Measurements from ENCODE around the gene SHISA3.

Gene SHISA3

DNA sequence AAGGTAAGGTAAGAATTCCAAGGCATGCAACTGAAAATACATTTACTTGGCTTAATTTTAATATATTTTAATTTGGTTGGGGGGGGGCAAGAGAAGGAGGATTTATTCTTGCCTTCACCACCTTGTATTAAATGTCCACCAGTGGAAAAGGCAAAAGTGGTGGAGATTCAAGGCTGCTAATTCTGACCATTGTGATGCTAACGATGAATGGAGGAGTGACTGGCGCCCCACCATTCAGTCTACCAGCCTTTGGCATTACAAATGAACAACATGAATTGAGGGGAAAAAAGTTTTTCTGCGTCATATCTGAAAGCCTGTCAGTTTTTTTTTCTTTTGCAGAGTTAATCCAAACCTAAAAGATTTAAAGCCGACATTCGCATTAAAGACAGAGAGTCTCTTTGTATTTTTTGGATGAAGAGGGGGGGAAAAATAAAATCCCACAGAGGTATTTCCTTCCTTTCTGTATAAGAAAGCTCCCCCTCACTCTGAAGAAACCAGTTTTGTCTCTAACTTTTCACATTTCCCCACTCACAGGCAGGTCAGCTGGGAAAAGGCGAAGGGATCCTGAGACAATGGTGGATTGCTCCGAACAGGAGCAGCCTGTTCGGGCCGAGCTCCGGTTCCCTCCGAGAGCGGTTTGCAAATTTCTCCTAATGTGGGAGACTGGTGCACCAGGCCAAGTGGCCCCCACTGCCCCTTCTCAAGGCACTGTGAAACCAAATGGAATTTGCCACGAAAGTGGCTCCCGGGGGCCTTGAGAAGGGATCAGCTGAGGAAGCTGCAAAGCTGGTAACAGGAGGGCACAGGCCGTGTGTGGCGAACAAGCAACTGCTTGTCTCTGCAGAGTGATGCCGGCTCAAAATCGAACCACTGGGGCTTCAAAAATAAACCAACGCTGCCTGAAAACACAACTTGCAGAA, 28.1 kb downstream of the SHISA3 start:
- Histone ChIP-seq H3K9me3 (replicated peaks; ENCODE audit: insufficient read depth, low read length) (no peaks in the 10 kb centered on the region), H2AFZ (ENCODE audit: low read length) (no peak overlapping the region), H3K9ac (ENCODE audit: low read length) (no peak overlapping the region), H3K4me3 (ENCODE audit: low read length) (no peak overlapping the region), H3K4me1 (ENCODE audit: low read length) (no peaks in the 10 kb centered on the region), H3K4me2 (ENCODE audit: low read depth, low read length) (no peak overlapping the region), H3K36me3 (replicated peaks; ENCODE audit: insufficient read depth, low read length) (no peaks in the 10 kb centered on the region), H3F3A (ENCODE audit: insufficient read depth, low read length) (no peaks in the 10 kb centered on the region), H3K9me2 (replicated peaks; ENCODE audit: insufficient read depth, low read length) (no peaks in the 10 kb centered on the region), H4K20me1 (ENCODE audit: insufficient read depth, low read length) (no peaks in the 10 kb centered on the region), H3K27me3 (replicated peaks; ENCODE audit: insufficient read depth, low read length) (no peaks in the 10 kb centered on the region), H3K79me2 (ENCODE audit: low read length) (no peaks in the 10 kb centered on the region), H3K27ac (ENCODE audit: low read length) (no peak overlapping the region)
- no peak for DNase-seq
- TF ChIP-seq EZH2phosphoT487 (IDR thresholded peaks at IDR 0.05; ENCODE audit: low read length) (no peak), EZH2 (optimal IDR thresholded peaks at IDR 0.05; ENCODE audit: low read depth, low read length) (no peak)
- TF ChIP-seq, protein P1, sequence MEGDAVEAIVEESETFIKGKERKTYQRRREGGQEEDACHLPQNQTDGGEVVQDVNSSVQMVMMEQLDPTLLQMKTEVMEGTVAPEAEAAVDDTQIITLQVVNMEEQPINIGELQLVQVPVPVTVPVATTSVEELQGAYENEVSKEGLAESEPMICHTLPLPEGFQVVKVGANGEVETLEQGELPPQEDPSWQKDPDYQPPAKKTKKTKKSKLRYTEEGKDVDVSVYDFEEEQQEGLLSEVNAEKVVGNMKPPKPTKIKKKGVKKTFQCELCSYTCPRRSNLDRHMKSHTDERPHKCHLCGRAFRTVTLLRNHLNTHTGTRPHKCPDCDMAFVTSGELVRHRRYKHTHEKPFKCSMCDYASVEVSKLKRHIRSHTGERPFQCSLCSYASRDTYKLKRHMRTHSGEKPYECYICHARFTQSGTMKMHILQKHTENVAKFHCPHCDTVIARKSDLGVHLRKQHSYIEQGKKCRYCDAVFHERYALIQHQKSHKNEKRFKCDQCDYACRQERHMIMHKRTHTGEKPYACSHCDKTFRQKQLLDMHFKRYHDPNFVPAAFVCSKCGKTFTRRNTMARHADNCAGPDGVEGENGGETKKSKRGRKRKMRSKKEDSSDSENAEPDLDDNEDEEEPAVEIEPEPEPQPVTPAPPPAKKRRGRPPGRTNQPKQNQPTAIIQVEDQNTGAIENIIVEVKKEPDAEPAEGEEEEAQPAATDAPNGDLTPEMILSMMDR (IDR thresholded peaks at IDR 0.05; ENCODE audit: low read length) = no peak

DNA sequence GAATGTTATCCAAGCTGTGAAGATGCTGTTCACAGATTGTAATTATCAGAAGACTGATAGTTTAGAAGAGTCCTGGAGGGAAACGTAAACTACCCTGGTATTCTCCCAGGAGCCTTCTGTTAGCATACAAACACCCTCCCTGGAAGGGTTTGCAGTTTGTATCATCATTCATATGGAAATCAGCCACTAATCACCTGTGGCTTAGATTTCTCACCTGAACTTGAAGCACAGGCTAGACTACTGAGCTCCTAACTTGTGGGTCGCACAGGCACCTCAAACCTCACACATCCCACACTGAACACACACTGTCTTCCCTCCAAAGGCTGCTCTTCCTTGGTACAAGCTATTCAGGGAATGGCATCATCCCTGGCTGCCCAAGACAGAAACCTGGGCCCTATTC, 30.7 kb downstream of the SHISA3 start:
- H3K27me3 ChIP-seq (replicated peaks; ENCODE audit: insufficient read depth, low read length) = no peaks in the 10 kb centered on the region
- no peak overlapping the region for H3K27ac ChIP-seq (ENCODE audit: low read length)
- no peak overlapping the region for H2AFZ ChIP-seq (ENCODE audit: low read length)
- no peaks in the 10 kb centered on the region for H3K9me3 ChIP-seq (replicated peaks; ENCODE audit: insufficient read depth, low read length)
- TF ChIP-seq, protein P1 (IDR thresholded peaks at IDR 0.05; ENCODE audit: low read length) = no peak
- TF ChIP-seq EZH2phosphoT487 (IDR thresholded peaks at IDR 0.05; ENCODE audit: low read length) (no peak), EZH2 (optimal IDR thresholded peaks at IDR 0.05; ENCODE audit: low read depth, low read length) (no peak)
- no peaks in the 10 kb centered on the region for H4K20me1 ChIP-seq (ENCODE audit: insufficient read depth, low read length)
- H3K4me3 ChIP-seq (ENCODE audit: low read length) = no peak overlapping the region
- no peaks in the 10 kb centered on the region for H3K9me2 ChIP-seq (replicated peaks; ENCODE audit: insufficient read depth, low read length)
- H3K36me3 ChIP-seq (replicated peaks; ENCODE audit: insufficient read depth, low read length) = no peaks in the 10 kb centered on the region
- no peaks in the 10 kb centered on the region for H3K4me1 ChIP-seq (ENCODE audit: low read length)
- no peak for DNase-seq
- no peaks in the 10 kb centered on the region for H3F3A ChIP-seq (ENCODE audit: insufficient read depth, low read length)
- no peak overlapping the region for H3K9ac ChIP-seq (ENCODE audit: low read length)
- H3K79me2 ChIP-seq (ENCODE audit: low read length) = no peaks in the 10 kb centered on the region
- no peak overlapping the region for H3K4me2 ChIP-seq (ENCODE audit: low read depth, low read length)

DNA sequence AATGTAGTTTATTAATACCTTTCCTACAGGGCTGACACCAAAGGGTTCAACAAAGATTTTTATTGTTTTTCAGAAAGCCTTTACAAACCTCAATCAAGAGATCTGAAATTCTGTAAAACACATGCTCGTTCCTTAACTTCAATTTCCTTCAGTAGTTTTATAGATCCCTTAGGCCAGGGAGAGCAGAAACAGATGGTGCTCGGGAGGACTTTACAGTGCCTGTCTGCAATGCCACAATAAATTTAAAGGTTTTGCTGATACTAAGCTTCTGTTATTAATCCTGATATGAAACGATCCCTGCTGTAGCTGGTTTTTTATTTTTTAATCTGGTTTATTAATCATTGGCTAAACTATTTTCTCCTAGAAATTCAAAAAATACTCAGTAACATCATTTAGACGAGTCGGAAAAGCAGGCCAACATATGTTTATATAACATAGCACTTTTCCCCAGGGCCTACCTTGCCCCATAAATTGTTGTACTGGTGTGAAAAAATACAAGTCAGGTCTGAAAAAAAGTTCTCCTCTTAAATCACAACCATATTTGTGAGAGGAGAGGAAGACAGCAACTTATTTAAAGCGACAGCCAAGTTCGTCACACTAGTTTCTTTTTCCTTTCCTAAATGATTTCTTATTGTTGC, 39.8 kb downstream of the SHISA3 start:
- Histone ChIP-seq H3K79me2 (ENCODE audit: low read length) (no peaks in the 10 kb centered on the region), H3K4me2 (ENCODE audit: low read depth, low read length) (no peak overlapping the region), H3K4me3 (ENCODE audit: low read length) (no peak overlapping the region), H4K20me1 (ENCODE audit: insufficient read depth, low read length) (no peaks in the 10 kb centered on the region), H3F3A (ENCODE audit: insufficient read depth, low read length) (no peaks in the 10 kb centered on the region), H3K36me3 (replicated peaks; ENCODE audit: insufficient read depth, low read length) (no peaks in the 10 kb centered on the region), H3K27me3 (replicated peaks; ENCODE audit: insufficient read depth, low read length) (no peaks in the 10 kb centered on the region), H3K9me3 (replicated peaks; ENCODE audit: insufficient read depth, low read length) (no peaks in the 10 kb centered on the region), H3K4me1 (ENCODE audit: low read length) (no peaks in the 10 kb centered on the region), H3K9me2 (replicated peaks; ENCODE audit: insufficient read depth, low read length) (no peaks in the 10 kb centered on the region), H2AFZ (ENCODE audit: low read length) (no peak overlapping the region), H3K9ac (ENCODE audit: low read length) (no peak overlapping the region), H3K27ac (ENCODE audit: low read length) (no peak overlapping the region)
- DNase-seq = no peak
- no peak for TF ChIP-seq EZH2phosphoT487 (IDR thresholded peaks at IDR 0.05; ENCODE audit: low read length)
- no peak for TF ChIP-seq EZH2 (optimal IDR thresholded peaks at IDR 0.05; ENCODE audit: low read depth, low read length)
- TF ChIP-seq, protein P1 (IDR thresholded peaks at IDR 0.05; ENCODE audit: low read length) = no peak

Data from MM.1S (cell line).